ENCODE results near the gene AKAP8L. TPM values are rescaled to one million over a fixed set of nuclear protein-coding genes. Genes with fewer than 3 reads are reported as not detected.

Gene AKAP8L
- total RNA-seq, 4 donors from 2014 or later, result 33.9 to 90.2 (median 63.4) TPM

- H3K4me1 ChIP-seq, result peaks cover 5 to 43% (median 15%) of the 10 kb centered on the region in 3 donors
- intact Hi-C loops (cut with DNase I), result no loop called here
- no peaks in the 10 kb centered on the region for H3K9me3 ChIP-seq
- H3K36me3 ChIP-seq, result peaks cover 43 to 81% (median 58%) of the 10 kb centered on the region in 3 donors
- no peak for TF ChIP-seq POLR2A (IDR thresholded peaks at IDR 0.05)
- no peak for TF ChIP-seq CTCF (IDR thresholded peaks at IDR 0.05)
- 83% methylated on average over 1 to 2 of the region's 13 CpGs for WGBS, 2 donors
- DNase-seq, result no peak
- no peak overlapping the region for H3K4me3 ChIP-seq
- no peak overlapping the region for H3K27ac ChIP-seq
- H3K27me3 ChIP-seq, result no peaks in the 10 kb centered on the region
Measured at GRCh38 chr19:15424121-15424520, 5.3 kb upstream of the AKAP8L start.

GRCh38 chr19:15423130-15423529 is 4.3 kb upstream of the AKAP8L start:
- Histone ChIP-seq H3K36me3 (peaks cover 43 to 71% (median 51%) of the 10 kb centered on the region in 3 donors), H3K27me3 (no peaks in the 10 kb centered on the region), H3K4me3 (no peak overlapping the region), H3K27ac (no peak overlapping the region), H3K4me1 (peaks cover 5 to 34% (median 15%) of the 10 kb centered on the region in 3 donors), H3K9me3 (no peaks in the 10 kb centered on the region)
- WGBS, 2 donors, result 100% methylated on average over 3 to 4 of the region's 6 CpGs
- TF ChIP-seq POLR2A (IDR thresholded peaks at IDR 0.05) (no peak), CTCF (IDR thresholded peaks at IDR 0.05) (no peak)
- intact Hi-C loops (cut with DNase I), result no loop called here
- DNase-seq, result no peak

- 81 to 90% methylated on average over 5 to 14 of the region's 22 CpGs for WGBS, 2 donors
- Histone ChIP-seq H3K9me3 (no peaks in the 10 kb centered on the region), H3K36me3 (peaks cover 43 to 65% (median 45%) of the 10 kb centered on the region in 3 donors), H3K4me1 (peaks cover 10 to 41% (median 18%) of the 10 kb centered on the region in 3 donors), H3K27ac (peak overlapping the region in 3 of 4 donors; percentile 45 to 77 (median 70)), H3K27me3 (no peaks in the 10 kb centered on the region), H3K4me3 (no peak overlapping the region)
- TF ChIP-seq POLR2A (IDR thresholded peaks at IDR 0.05) (no peak), CTCF (IDR thresholded peaks at IDR 0.05) (no peak)
- DNase-seq, result no peak
- intact Hi-C loops (cut with DNase I), result no loop called here
Measured at GRCh38 chr19:15422296-15423075, 3.7 kb upstream of the AKAP8L start.

GRCh38 chr19:15421721-15422260 is 3.0 kb upstream of the AKAP8L start:
- no peaks in the 10 kb centered on the region for H3K9me3 ChIP-seq
- H3K4me3 ChIP-seq, result no peak overlapping the region
- WGBS, 2 donors, result 61 to 70% methylated on average over 8 to 14 of the region's 15 CpGs
- intact Hi-C loops (cut with DNase I), result no loop called here
- H3K27me3 ChIP-seq, result no peaks in the 10 kb centered on the region
- DNase-seq, result no peak
- H3K36me3 ChIP-seq, result peaks cover 38 to 58% (median 39%) of the 10 kb centered on the region in 3 donors
- H3K4me1 ChIP-seq, result peaks cover 17 to 47% (median 25%) of the 10 kb centered on the region in 3 donors
- no peak for TF ChIP-seq CTCF (IDR thresholded peaks at IDR 0.05)
- no peak for TF ChIP-seq POLR2A (IDR thresholded peaks at IDR 0.05)
- H3K27ac ChIP-seq, result peak overlapping the region in 3 of 4 donors; percentile 45 to 77 (median 70)

- no peaks in the 10 kb centered on the region for H3K27me3 ChIP-seq
- H3K36me3 ChIP-seq, result peaks cover 34 to 54% (median 35%) of the 10 kb centered on the region in 3 donors
- TF ChIP-seq POLR2A (IDR thresholded peaks at IDR 0.05) (no peak), CTCF (IDR thresholded peaks at IDR 0.05) (no peak)
- H3K27ac ChIP-seq, result peak overlapping the region in 3 of 4 donors; percentile 45 to 70 (median 54)
- WGBS, 2 donors, result 82 to 83% methylated on average over 12 of the region's 12 CpGs
- H3K9me3 ChIP-seq, result no peaks in the 10 kb centered on the region
- no peak for DNase-seq
- intact Hi-C loops (cut with DNase I), result no loop called here
- peaks cover 22 to 53% (median 31%) of the 10 kb centered on the region in 3 donors for H3K4me1 ChIP-seq
- H3K4me3 ChIP-seq, result no peak overlapping the region
Measured at GRCh38 chr19:15421136-15421695, 2.4 kb upstream of the AKAP8L start.

Data from esophagus squamous epithelium (tissue), 5 donors.